Measurements from ENCODE around the gene PPL. TPM values are rescaled to one million over a fixed set of nuclear protein-coding genes. Genes with fewer than 3 reads are reported as not detected.

The PPL gene
- polyA plus RNA-seq, 4 donors: 27.8 to 34.6 (median 28.7) TPM

- DNase-seq (ENCODE audit: low read depth in 4 of 4, low spot score in 3 of 4): no peak
These were observed 68.4 kb downstream of the PPL start for GRCh38 chr16:4868535-4868934.

GRCh38 chr16:4868026-4868425 is 68.9 kb downstream of the PPL start:
- no peak for DNase-seq (ENCODE audit: low read depth in 4 of 4, low spot score in 3 of 4)

GRCh38 chr16:4866586-4866985 is 70.4 kb downstream of the PPL start:
- DNase-seq (ENCODE audit: low read depth in 4 of 4, low spot score in 3 of 4): no peak

- no peak for DNase-seq (ENCODE audit: low read depth in 4 of 4, low spot score in 3 of 4)
These were observed 71.6 kb downstream of the PPL start for GRCh38 chr16:4865231-4865860.

GRCh38 chr16:4864728-4865127 is 72.2 kb downstream of the PPL start:
- DNase-seq (ENCODE audit: low read depth in 4 of 4, low spot score in 3 of 4): no peak

- no peak for DNase-seq (ENCODE audit: low read depth in 4 of 4, low spot score in 3 of 4)
These were observed 74.3 kb downstream of the PPL start for GRCh38 chr16:4862639-4863038.

- DNase-seq (ENCODE audit: low read depth in 4 of 4, low spot score in 3 of 4): no peak
These were observed 76.1 kb downstream of the PPL start for GRCh38 chr16:4860727-4861342.

- DNase-seq (ENCODE audit: low read depth in 4 of 4, low spot score in 3 of 4): no peak
These were observed 77.1 kb downstream of the PPL start for GRCh38 chr16:4859900-4860255.

- no peak for DNase-seq (ENCODE audit: low read depth in 4 of 4, low spot score in 3 of 4)
These were observed 77.6 kb downstream of the PPL start for GRCh38 chr16:4859190-4859899.

- no peak for DNase-seq (ENCODE audit: low read depth in 4 of 4, low spot score in 3 of 4)
These were observed 81.1 kb downstream of the PPL start for GRCh38 chr16:4855804-4856203.

GRCh38 chr16:4855371-4855770 is 81.6 kb downstream of the PPL start:
- DNase-seq (ENCODE audit: low read depth in 4 of 4, low spot score in 3 of 4): no peak

- no peak for DNase-seq (ENCODE audit: low read depth in 4 of 4, low spot score in 3 of 4)
These were observed 84.6 kb downstream of the PPL start for GRCh38 chr16:4852221-4852872.

GRCh38 chr16:4850211-4850610 is 86.7 kb downstream of the PPL start:
- DNase-seq (ENCODE audit: low read depth in 4 of 4, low spot score in 3 of 4): no peak

GRCh38 chr16:4847774-4848587 is 89.0 kb downstream of the PPL start:
- peak in 1 of 4 donors; percentile 1 for DNase-seq (ENCODE audit: low read depth in 4 of 4, low spot score in 3 of 4)

GRCh38 chr16:4846901-4847773 is 89.8 kb downstream of the PPL start, which contains the start of the genes GLYR1 and UBN1:
Gene GLYR1, minus strand, starts transcription at chr16:4847288. Its CDS starts 23 bp downstream, at chr16:4847265.
Gene UBN1, plus strand, starts transcription at chr16:4847481. Its CDS starts 5,437 bp downstream, at chr16:4852918.
- DNase-seq (ENCODE audit: low read depth in 4 of 4, low spot score in 3 of 4): peak; percentile 93 to 95 (median 94)

- peak in 2 of 4 donors; percentile 25 to 35 for DNase-seq (ENCODE audit: low read depth in 4 of 4, low spot score in 3 of 4)
These were observed 90.4 kb downstream of the PPL start for GRCh38 chr16:4846503-4846900.

- no peak for DNase-seq (ENCODE audit: low read depth in 4 of 4, low spot score in 3 of 4)
These were observed 96.0 kb downstream of the PPL start for GRCh38 chr16:4840984-4841383.

GRCh38 chr16:4839942-4840341 is 97.0 kb downstream of the PPL start:
- DNase-seq (ENCODE audit: low read depth in 4 of 4, low spot score in 3 of 4): no peak

- DNase-seq (ENCODE audit: low read depth in 4 of 4, low spot score in 3 of 4): no peak
These were observed 99.0 kb downstream of the PPL start for GRCh38 chr16:4837733-4838501.

All from right renal pelvis (tissue), 4 donors.